Measurements from ENCODE around the gene CRIP1.

CRIP1 gene

DNA sequence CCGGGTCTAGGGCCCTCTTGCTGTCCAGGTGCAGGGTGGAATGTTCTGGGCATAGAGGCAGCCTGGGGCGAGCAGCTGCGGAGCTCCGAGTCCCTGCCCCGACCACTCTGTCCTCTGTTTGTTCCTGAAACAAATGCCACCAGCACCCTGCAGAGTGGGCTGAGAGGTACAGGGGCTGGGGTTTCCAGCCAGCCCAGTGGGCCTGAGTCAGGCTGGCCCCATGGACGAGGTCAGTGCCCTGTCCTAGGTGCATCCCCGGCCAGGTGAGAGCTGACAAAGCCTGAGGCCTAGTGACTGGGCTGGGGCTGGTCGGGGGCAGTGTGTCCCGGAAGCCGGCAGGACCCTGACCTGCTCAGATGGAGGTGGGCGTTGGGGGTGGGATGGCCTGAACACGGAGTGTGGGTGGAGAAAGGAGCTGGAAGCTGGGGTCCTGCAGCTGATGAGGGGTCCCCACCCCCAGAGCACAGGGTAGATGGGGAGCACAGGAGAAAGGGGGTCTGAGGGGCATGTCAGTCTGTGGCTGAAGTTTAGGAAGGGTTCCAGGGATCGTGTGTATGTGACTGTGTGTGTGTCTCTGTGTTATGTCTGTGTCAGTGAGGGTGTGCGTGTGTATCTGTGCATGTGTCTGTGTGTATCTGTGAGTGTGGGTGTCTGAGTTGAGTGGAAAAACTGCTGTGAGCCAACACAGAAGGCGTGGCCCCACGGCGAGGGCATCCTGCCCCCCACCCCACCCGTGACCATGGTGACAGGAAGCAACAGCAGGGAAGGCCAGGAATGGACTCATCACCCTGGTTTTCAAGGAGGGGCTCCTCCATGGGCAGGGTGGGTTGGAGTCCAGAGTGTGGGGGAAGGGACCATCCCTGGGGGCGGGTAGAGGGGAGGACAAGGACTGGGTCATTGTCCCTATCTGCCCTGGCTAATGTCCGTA is 2.4 kb upstream of the CRIP1 start:
- Histone ChIP-seq H3K4me1 (ENCODE audit: low read length) (peaks cover 36% of the 10 kb centered on the region), H3K36me3 (replicated peaks; ENCODE audit: low read depth, low read length) (no peaks in the 10 kb centered on the region), H3K4me3 (ENCODE audit: low read length) (no peak overlapping the region), H3K27me3 (ENCODE audit: low read depth, low read length) (peaks cover 17% of the 10 kb centered on the region), H3K79me2 (ENCODE audit: low read length) (peaks cover 10% of the 10 kb centered on the region; the same call in 1 of the 2 replicates), H3K27ac (ENCODE audit: low read length) (no peak overlapping the region), H3K4me2 (ENCODE audit: low read length) (no peak overlapping the region), H2AFZ (ENCODE audit: low read depth, low read length) (no peak overlapping the region), H3K9ac (ENCODE audit: low read length) (no peak overlapping the region), H3K9me3 (ENCODE audit: insufficient read depth, low read length) (no peaks in the 10 kb centered on the region), H4K20me1 (ENCODE audit: insufficient read depth, low read length) (no peaks in the 10 kb centered on the region)
- no peak for TF ChIP-seq EZH2phosphoT487 (IDR thresholded peaks at IDR 0.05; ENCODE audit: low read depth)
- TF ChIP-seq, protein P1, sequence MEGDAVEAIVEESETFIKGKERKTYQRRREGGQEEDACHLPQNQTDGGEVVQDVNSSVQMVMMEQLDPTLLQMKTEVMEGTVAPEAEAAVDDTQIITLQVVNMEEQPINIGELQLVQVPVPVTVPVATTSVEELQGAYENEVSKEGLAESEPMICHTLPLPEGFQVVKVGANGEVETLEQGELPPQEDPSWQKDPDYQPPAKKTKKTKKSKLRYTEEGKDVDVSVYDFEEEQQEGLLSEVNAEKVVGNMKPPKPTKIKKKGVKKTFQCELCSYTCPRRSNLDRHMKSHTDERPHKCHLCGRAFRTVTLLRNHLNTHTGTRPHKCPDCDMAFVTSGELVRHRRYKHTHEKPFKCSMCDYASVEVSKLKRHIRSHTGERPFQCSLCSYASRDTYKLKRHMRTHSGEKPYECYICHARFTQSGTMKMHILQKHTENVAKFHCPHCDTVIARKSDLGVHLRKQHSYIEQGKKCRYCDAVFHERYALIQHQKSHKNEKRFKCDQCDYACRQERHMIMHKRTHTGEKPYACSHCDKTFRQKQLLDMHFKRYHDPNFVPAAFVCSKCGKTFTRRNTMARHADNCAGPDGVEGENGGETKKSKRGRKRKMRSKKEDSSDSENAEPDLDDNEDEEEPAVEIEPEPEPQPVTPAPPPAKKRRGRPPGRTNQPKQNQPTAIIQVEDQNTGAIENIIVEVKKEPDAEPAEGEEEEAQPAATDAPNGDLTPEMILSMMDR (IDR thresholded peaks at IDR 0.05; ENCODE audit: low read depth, low read length): no peak

DNA sequence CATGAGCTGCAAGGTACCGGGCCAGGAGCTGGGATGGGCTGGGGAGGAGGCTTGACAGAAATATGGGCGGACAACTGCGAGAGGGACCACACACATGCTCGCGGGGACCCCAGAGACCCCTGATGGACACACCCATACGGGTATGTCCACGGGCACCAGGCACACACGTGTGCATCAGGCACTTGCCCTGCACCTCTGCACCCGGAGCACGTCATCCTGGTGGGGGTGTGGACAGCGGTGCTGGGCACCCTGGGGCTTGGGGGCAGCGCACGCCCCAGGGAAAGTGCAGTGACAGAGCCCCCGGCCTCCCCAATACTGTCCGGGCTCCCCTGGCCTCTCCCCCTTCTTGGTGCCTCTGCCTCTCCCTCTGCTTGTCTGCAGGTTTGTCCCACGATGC is 1.7 kb upstream of the CRIP1 start:
- no peak overlapping the region for H3K9ac ChIP-seq (ENCODE audit: low read length)
- no peak overlapping the region for H3K27ac ChIP-seq (ENCODE audit: low read length)
- H3K79me2 ChIP-seq (ENCODE audit: low read length): peaks cover 12% of the 10 kb centered on the region; the same call in 1 of the 2 replicates
- H3K4me2 ChIP-seq (ENCODE audit: low read length): no peak overlapping the region
- TF ChIP-seq, protein P1 (IDR thresholded peaks at IDR 0.05; ENCODE audit: low read depth, low read length): no peak
- no peak for TF ChIP-seq EZH2phosphoT487 (IDR thresholded peaks at IDR 0.05; ENCODE audit: low read depth)
- no peak overlapping the region for H3K4me3 ChIP-seq (ENCODE audit: low read length)
- no peaks in the 10 kb centered on the region for H4K20me1 ChIP-seq (ENCODE audit: insufficient read depth, low read length)
- no peak overlapping the region for H2AFZ ChIP-seq (ENCODE audit: low read depth, low read length)
- H3K27me3 ChIP-seq (ENCODE audit: low read depth, low read length): peaks cover 10% of the 10 kb centered on the region
- no peaks in the 10 kb centered on the region for H3K36me3 ChIP-seq (replicated peaks; ENCODE audit: low read depth, low read length)
- H3K4me1 ChIP-seq (ENCODE audit: low read length): peaks cover 38% of the 10 kb centered on the region
- H3K9me3 ChIP-seq (ENCODE audit: insufficient read depth, low read length): no peaks in the 10 kb centered on the region

DNA sequence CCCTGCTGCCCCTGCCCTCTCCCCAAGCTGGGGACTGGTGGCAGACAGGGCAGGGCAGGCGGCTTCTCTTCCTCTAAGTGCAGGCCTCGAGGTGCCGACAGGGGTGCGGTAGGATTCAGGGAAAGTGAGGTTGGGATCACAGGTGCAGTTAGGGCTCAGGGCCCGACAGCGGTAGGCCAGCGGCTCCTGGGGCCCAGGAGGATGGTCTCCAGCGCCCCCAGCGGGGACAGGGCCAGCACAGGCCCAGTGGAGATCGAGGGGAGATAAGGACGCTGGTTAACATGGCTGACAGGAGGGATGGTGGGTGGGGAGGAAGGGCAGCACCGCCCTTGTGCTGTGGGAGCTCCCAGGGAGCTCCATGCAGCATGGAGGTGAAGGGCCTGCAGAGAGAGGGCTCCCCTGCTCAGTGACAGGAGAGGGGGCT is 935 bp upstream of the CRIP1 start:
- TF ChIP-seq, protein P1 (IDR thresholded peaks at IDR 0.05; ENCODE audit: low read depth, low read length): peak; percentile 44
- TF ChIP-seq EZH2phosphoT487 (IDR thresholded peaks at IDR 0.05; ENCODE audit: low read depth): no peak
- peaks cover 35% of the 10 kb centered on the region for H3K4me1 ChIP-seq (ENCODE audit: low read length)
- H3K79me2 ChIP-seq (ENCODE audit: low read length): peaks cover 12% of the 10 kb centered on the region; the same call in 1 of the 2 replicates
- no peak overlapping the region for H3K27ac ChIP-seq (ENCODE audit: low read length)
- no peaks in the 10 kb centered on the region for H3K9me3 ChIP-seq (ENCODE audit: insufficient read depth, low read length)
- no peaks in the 10 kb centered on the region for H3K36me3 ChIP-seq (replicated peaks; ENCODE audit: low read depth, low read length)
- H3K9ac ChIP-seq (ENCODE audit: low read length): no peak overlapping the region
- peak overlapping the region; percentile 93 for H3K4me2 ChIP-seq (ENCODE audit: low read length)
- peak overlapping the region; percentile 92 for H3K4me3 ChIP-seq (ENCODE audit: low read length)
- no peaks in the 10 kb centered on the region for H4K20me1 ChIP-seq (ENCODE audit: insufficient read depth, low read length)
- peaks cover 9% of the 10 kb centered on the region for H3K27me3 ChIP-seq (ENCODE audit: low read depth, low read length)
- 0 out of 2 replicates have a peak overlapping the region, but pooled peaks have one; percentile 0 for H2AFZ ChIP-seq (ENCODE audit: low read depth, low read length)

DNA sequence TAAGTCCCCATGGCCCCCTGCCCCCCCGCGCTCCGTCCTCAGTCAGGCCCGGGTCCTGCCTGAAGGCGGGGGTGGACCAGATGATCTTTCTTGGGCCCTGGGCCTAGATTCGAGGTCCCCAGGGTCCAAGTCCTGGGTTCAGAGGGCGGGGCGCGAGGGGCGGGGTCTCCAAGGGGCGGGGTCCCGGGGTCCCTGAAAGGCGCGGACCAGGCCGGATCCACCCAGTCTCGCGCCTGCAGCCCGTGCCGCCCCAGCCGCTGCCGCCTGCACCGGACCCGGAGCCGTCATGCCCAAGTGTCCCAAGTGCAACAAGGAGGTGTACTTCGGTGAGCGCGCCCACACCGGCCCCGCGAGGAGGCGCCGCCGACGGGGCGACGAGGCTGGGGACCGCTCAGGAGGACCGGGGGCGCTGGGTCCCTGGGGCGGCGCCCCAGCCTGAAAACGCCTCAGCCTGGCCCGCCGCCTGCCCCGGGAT is 325 bp downstream of the CRIP1 start:
- peaks cover 4% of the 10 kb centered on the region for H4K20me1 ChIP-seq (ENCODE audit: insufficient read depth, low read length)
- peak overlapping the region; percentile 93 for H3K4me2 ChIP-seq (ENCODE audit: low read length)
- H3K27me3 ChIP-seq (ENCODE audit: low read depth, low read length): peaks cover 9% of the 10 kb centered on the region
- H3K27ac ChIP-seq (ENCODE audit: low read length): peak overlapping the region; percentile 58
- no peaks in the 10 kb centered on the region for H3K36me3 ChIP-seq (replicated peaks; ENCODE audit: low read depth, low read length)
- H3K4me3 ChIP-seq (ENCODE audit: low read length): peak overlapping the region; percentile 92
- no peaks in the 10 kb centered on the region for H3K9me3 ChIP-seq (ENCODE audit: insufficient read depth, low read length)
- H3K79me2 ChIP-seq (ENCODE audit: low read length): peaks cover 15% of the 10 kb centered on the region
- no peak overlapping the region; the same call in 1 of the 2 replicates for H2AFZ ChIP-seq (ENCODE audit: low read depth, low read length)
- H3K9ac ChIP-seq (ENCODE audit: low read length): peak overlapping the region; percentile 97
- TF ChIP-seq EZH2phosphoT487 (IDR thresholded peaks at IDR 0.05; ENCODE audit: low read depth): no peak
- TF ChIP-seq, protein P1 (IDR thresholded peaks at IDR 0.05; ENCODE audit: low read depth, low read length): no peak
- H3K4me1 ChIP-seq (ENCODE audit: low read length): peaks cover 30% of the 10 kb centered on the region

All from OCI-LY3 (cell line).